Activated CD8-positive, alpha-beta T cell treated with anti-CD3 and anti-CD28 coated beads for 36 hours (primary cell): ENCODE results near the gene AHNAK. TPM values are rescaled to one million over a fixed set of nuclear protein-coding genes. Genes with fewer than 3 reads are reported as not detected.

Experiments used
- ATAC-seq: fragments of 200-7000 bp; cut with Tn5 transposase; one replicate; pipeline ENCODE4 v1.10.0; 2021; ENCODE audit warnings: mild to moderate bottlenecking, moderate library complexity
- CTCF ChIA-PET: fragments of 350-600 bp; sonication (Branson Sonifier 250); formaldehyde crosslinking; loops from one replicate; lab custom pipeline; 2021; ENCODE audit warnings: antibody characterized with exemption; lab: Charles Lee
- POLR2A ChIA-PET: fragments of 350-600 bp; sonication (Branson Sonifier 250); formaldehyde crosslinking; loops from one replicate; lab custom pipeline; 2021; ENCODE audit warnings: antibody characterized with exemption; lab: Charles Lee
- DNase-seq: peaks from one replicate; pipeline ENCODE4 v3.0.0-alpha.2; 2020
- H3K27ac Mint-ChIP-seq: one replicate; pipeline ENCODE4 v1.8.0; 2021; ENCODE audit warnings: mild to moderate bottlenecking, mixed read lengths
- H3K27me3 Mint-ChIP-seq: one replicate; pipeline ENCODE4 v1.8.0; 2021; ENCODE audit warnings: mixed read lengths
- H3K36me3 Mint-ChIP-seq: one replicate; pipeline ENCODE4 v1.8.0; 2021; ENCODE audit warnings: low read depth, mixed read lengths
- H3K4me1 Mint-ChIP-seq: one replicate; pipeline ENCODE4 v1.8.0; 2021; ENCODE audit warnings: low read depth, mixed read lengths
- H3K4me3 Mint-ChIP-seq: one replicate; pipeline ENCODE4 v1.8.0; 2021; ENCODE audit warnings: mild to moderate bottlenecking, moderate library complexity, mixed read lengths
- H3K9me3 Mint-ChIP-seq: one replicate; pipeline ENCODE4 v1.8.0; 2021; ENCODE audit warnings: mixed read lengths
- CTCF ChIP-seq: fragments of 200-600 bp; IDR thresholded peaks from one replicate; pipeline ENCODE4 v1.8.0; 2022; ENCODE audit warnings: antibody characterized with exemption, mild to moderate bottlenecking
- intact Hi-C: fragments of 100-400 bp; cut with micrococcal nuclease; formaldehyde crosslinking; loops from one replicate; pipeline ENCODE4 v1.10.0; 2022
- total RNA-seq, 2 experiments: library from RNA; stranded (reverse); gene quantifications; one replicate each; pipeline ENCODE4 v1.2.3, GENCODE V29; 2021

The AHNAK gene
- total RNA-seq, 2 experiments from 2014 or later = 41.1 to 43.0 TPM

- Mint-ChIP-seq H3K27ac (no peak overlapping the region), H3K36me3 (no peaks in the 10 kb centered on the region), H3K4me1 (peaks cover 20% of the 10 kb centered on the region), H3K9me3 (no peaks in the 10 kb centered on the region), H3K27me3 (peaks cover 5% of the 10 kb centered on the region), H3K4me3 (no peak overlapping the region)
- intact Hi-C loops = no loop called here
- DNase-seq (peak; percentile 29), ATAC-seq (no peak)
- TF ChIP-seq CTCF = no peak
- CTCF ChIA-PET = interaction anchor here (1.4 to 11.5 kb wide), 5 partner anchors 15 to 141 kb away, joined by 3 to 186 read pairs (median 66); no protein-coding TSS in a partner anchor
- POLR2A ChIA-PET = interaction anchor here (0.6 kb wide), 2 partner anchors 129 to 168 kb away, joined by 3 read pairs; partner anchors contain the start of gene TUT1
These were observed 123.6 kb downstream of the AHNAK start for GRCh38 chr11:62423012-62423411.

GRCh38 chr11:62421996-62422395 lies 124.6 kb downstream of the AHNAK start:
- no peak overlapping the region for H3K4me3 Mint-ChIP-seq
- no peaks in the 10 kb centered on the region for H3K36me3 Mint-ChIP-seq
- no peak for DNase-seq
- no peak for TF ChIP-seq CTCF
- intact Hi-C loops = no loop called here
- H3K27ac Mint-ChIP-seq = no peak overlapping the region
- POLR2A ChIA-PET = interaction anchor here (0.8 kb wide), 1 partner anchor 265 kb away, joined by 4 read pairs; no protein-coding TSS in a partner anchor
- ATAC-seq = no peak
- CTCF ChIA-PET = interaction anchor here (1.4 to 11.5 kb wide), 3 partner anchors 16 to 119 kb away, joined by 3 to 186 read pairs (median 72); no protein-coding TSS in a partner anchor
- H3K9me3 Mint-ChIP-seq = no peaks in the 10 kb centered on the region
- peaks cover 5% of the 10 kb centered on the region for H3K27me3 Mint-ChIP-seq
- H3K4me1 Mint-ChIP-seq = peaks cover 12% of the 10 kb centered on the region

DNA sequence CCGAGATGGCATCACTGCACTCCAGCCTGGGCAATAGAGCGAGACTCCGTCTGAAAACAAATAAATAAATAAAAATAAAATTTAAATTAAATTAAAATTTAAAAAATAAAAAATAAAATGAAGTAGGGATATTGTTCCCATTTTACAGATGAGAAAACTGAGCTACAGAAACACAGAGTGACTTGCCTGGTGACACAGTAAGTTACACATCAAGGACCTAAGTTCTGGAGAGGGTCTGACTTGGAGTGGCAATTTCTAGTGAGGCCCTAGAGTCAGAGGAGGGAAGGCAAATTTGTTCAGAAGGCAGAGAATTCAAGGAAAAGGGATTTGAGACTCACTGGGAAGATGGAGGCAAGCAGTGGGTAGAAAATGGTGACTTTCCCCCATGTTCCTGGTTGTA lies 125.7 kb downstream of the AHNAK start:
- H3K9me3 Mint-ChIP-seq = no peaks in the 10 kb centered on the region
- no peak for TF ChIP-seq CTCF
- no peak overlapping the region for H3K27ac Mint-ChIP-seq
- DNase-seq (no peak), ATAC-seq (no peak)
- peaks cover 5% of the 10 kb centered on the region for H3K27me3 Mint-ChIP-seq
- POLR2A ChIA-PET = interaction anchor here (0.8 kb wide), 1 partner anchor 266 kb away, joined by 4 read pairs; no protein-coding TSS in a partner anchor
- H3K4me3 Mint-ChIP-seq = no peak overlapping the region
- CTCF ChIA-PET = interaction anchor here (11.5 kb wide), 1 partner anchor 120 kb away, joined by 186 read pairs; no protein-coding TSS in a partner anchor
- intact Hi-C loops = no loop called here
- H3K36me3 Mint-ChIP-seq = no peaks in the 10 kb centered on the region
- H3K4me1 Mint-ChIP-seq = peaks cover 4% of the 10 kb centered on the region

DNA sequence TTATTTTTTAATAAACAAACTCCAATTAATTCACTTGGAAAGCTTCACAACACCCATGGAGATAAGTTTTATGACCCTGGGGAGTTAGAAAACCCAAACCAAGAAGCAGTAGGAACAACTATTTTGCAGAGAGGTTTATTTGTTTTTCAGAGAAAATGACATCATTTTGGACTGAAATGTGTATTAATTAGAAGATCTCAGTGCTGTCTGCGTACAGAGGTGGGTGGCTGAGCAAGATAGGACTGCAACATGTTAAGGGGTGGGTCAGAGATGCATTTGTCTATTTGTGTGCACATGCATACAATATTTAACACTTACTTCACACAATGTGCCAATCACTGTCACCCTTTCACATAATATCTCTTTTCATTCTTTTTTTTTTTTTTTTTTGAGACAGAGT lies 126.7 kb downstream of the AHNAK start:
- DNase-seq (no peak), ATAC-seq (no peak)
- CTCF ChIA-PET = interaction anchor here (1.0 to 11.5 kb wide), 2 partner anchors 25 to 121 kb away, joined by 8 to 186 read pairs; no protein-coding TSS in a partner anchor
- Mint-ChIP-seq H3K27ac (no peak overlapping the region), H3K4me1 (peaks cover 4% of the 10 kb centered on the region), H3K27me3 (peaks cover 5% of the 10 kb centered on the region), H3K4me3 (no peak overlapping the region), H3K9me3 (no peaks in the 10 kb centered on the region), H3K36me3 (no peaks in the 10 kb centered on the region)
- TF ChIP-seq CTCF = no peak
- POLR2A ChIA-PET = no interaction called here
- intact Hi-C loops = no loop called here

DNA sequence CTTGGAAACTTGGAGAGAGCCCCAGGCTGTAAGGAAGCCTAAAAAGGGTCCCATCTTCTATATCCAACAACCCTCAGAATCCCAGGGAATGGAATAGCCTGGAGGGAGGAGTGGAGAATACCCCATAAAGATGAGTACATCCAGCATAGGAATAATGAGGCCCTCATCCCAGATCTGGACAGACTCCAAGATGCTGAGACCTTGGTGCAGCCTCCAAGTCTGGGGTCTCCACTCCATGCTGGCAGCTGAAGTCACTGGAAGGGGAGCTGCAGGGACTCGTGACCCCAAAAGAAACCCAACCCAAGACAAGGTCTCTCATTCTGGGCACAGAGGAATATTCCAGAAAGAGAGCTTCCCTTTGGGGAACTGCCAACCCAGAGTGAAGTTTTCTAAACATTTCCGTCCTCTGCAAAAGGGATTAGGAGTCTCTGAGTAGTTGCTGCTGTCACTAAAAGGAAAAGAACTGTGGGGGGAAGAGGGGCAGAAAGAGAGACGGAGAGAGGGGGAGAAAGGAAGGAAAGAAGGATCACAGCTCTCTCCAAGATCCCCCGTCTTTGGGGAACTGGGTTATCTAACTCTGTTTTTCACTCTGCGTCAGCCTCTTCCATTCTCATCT lies 127.2 kb downstream of the AHNAK start:
- no peak overlapping the region for H3K4me3 Mint-ChIP-seq
- H3K27ac Mint-ChIP-seq = no peak overlapping the region
- DNase-seq (no peak), ATAC-seq (no peak)
- H3K27me3 Mint-ChIP-seq = peaks cover 3% of the 10 kb centered on the region
- intact Hi-C loops = no loop called here
- no peak for TF ChIP-seq CTCF
- peaks cover 2% of the 10 kb centered on the region for H3K4me1 Mint-ChIP-seq
- CTCF ChIA-PET = interaction anchor here (0.9 to 11.5 kb wide), 4 partner anchors 25 to 146 kb away, joined by 3 to 186 read pairs (median 6); no protein-coding TSS in a partner anchor
- H3K9me3 Mint-ChIP-seq = no peaks in the 10 kb centered on the region
- POLR2A ChIA-PET = no interaction called here
- no peaks in the 10 kb centered on the region for H3K36me3 Mint-ChIP-seq
